Liver (tissue), 9 donors: ENCODE results near the gene CD96. TPM values are rescaled to one million over a fixed set of nuclear protein-coding genes. Genes with fewer than 3 reads are reported as not detected.

Experiments used
- DNase-seq: peaks from one replicate; pipeline ENCODE4 v3.0.0-alpha.2; 2017; ENCODE audit warnings: low spot score
- H3K27ac ChIP-seq, 2 donors: one replicate each; pipeline ENCODE4 v1.7.0; 2013; ENCODE audit warnings: inconsistent platforms in 2 of 2, low read length in 2 of 2, control low read depth in 1 of 2, low read depth in 1 of 2, mild to moderate bottlenecking in 1 of 2
- H3K27me3 ChIP-seq, 4 donors: one replicate each; pipeline versions ENCODE4 v1.6.1 to v1.7.0; 2013; ENCODE audit warnings: low read length in 3 of 4, inconsistent platforms in 1 of 4, mild to moderate bottlenecking in 1 of 4, moderate library complexity in 1 of 4; ENCODE audit not compliant: control insufficient read depth in 4 of 4, insufficient read depth in 4 of 4
- H3K36me3 ChIP-seq, 4 donors: one replicate each; pipeline versions ENCODE4 v1.6.1 to v1.7.0; 2013; ENCODE audit warnings: low read length in 3 of 4, mild to moderate bottlenecking in 3 of 4, low read depth in 1 of 4, moderate library complexity in 1 of 4; ENCODE audit not compliant: control insufficient read depth in 4 of 4, insufficient read depth in 3 of 4
- H3K4me1 ChIP-seq, 4 donors: one replicate each; pipeline versions ENCODE4 v1.6.1 to v1.7.0; 2013; ENCODE audit warnings: low read length in 3 of 4, mild to moderate bottlenecking in 3 of 4, moderate library complexity in 1 of 4; ENCODE audit not compliant: control insufficient read depth in 4 of 4, insufficient read depth in 4 of 4
- H3K4me3 ChIP-seq, 3 donors: one replicate each; pipeline versions ENCODE4 v1.6.1 to v1.7.0; 2013; ENCODE audit warnings: low read length in 3 of 3, control low read depth in 1 of 3, low read depth in 1 of 3, mild to moderate bottlenecking in 1 of 3
- H3K9ac ChIP-seq, 2 donors: one replicate each; pipeline ENCODE4 v1.7.0; 2013; ENCODE audit warnings: low read length in 2 of 2, mild to moderate bottlenecking in 2 of 2, moderate library complexity in 2 of 2, control low read depth in 1 of 2, low read depth in 1 of 2
- H3K9me3 ChIP-seq, 4 donors: one replicate each; pipeline versions ENCODE4 v1.6.1 to v1.7.0; 2013; ENCODE audit warnings: low read length in 3 of 4; ENCODE audit not compliant: control insufficient read depth in 4 of 4
- EGR1 ChIP-seq, 2 donors: IDR thresholded peaks; 2 replicates each; pipeline ENCODE4 v1.6.1; 2016 to 2018; ENCODE audit warnings: antibody characterized with exemption in 2 of 2, low read depth in 2 of 2
- FOXA2 ChIP-seq: IDR thresholded peaks from 2 replicates; pipeline ENCODE4 v1.6.1; 2016; ENCODE audit warnings: antibody characterized with exemption
- HNF4A ChIP-seq, 2 donors: conservative IDR thresholded peaks; 2 replicates each; pipeline ENCODE4 v1.6.1; 2016; ENCODE audit warnings: antibody characterized with exemption in 2 of 2, mild to moderate bottlenecking in 2 of 2
- HNF4G ChIP-seq: IDR thresholded peaks from 2 replicates; pipeline ENCODE4 v1.6.1; 2016; ENCODE audit warnings: antibody characterized with exemption
- JUND ChIP-seq, 2 donors: IDR thresholded peaks; 2 replicates each; pipeline ENCODE4 v1.6.1; 2016; ENCODE audit warnings: antibody characterized with exemption in 2 of 2
- NR2F2 ChIP-seq: IDR thresholded peaks from 2 replicates; pipeline ENCODE4 v1.6.1; 2016; ENCODE audit warnings: antibody characterized with exemption
- RAD21 ChIP-seq, 2 donors: IDR thresholded peaks; 2 replicates each; pipeline ENCODE4 v1.6.1; 2016; ENCODE audit warnings: antibody characterized with exemption in 2 of 2, mild to moderate bottlenecking in 2 of 2
- RXRA ChIP-seq, 2 donors: IDR thresholded peaks; 2 replicates each; pipeline ENCODE4 v1.6.1; 2017 to 2018; ENCODE audit warnings: antibody characterized with exemption in 2 of 2, mild to moderate bottlenecking in 1 of 2
- SP1 ChIP-seq: IDR thresholded peaks from 2 replicates; pipeline ENCODE4 v1.6.1; 2018; ENCODE audit warnings: antibody characterized with exemption, mild to moderate bottlenecking
- YY1 ChIP-seq: IDR thresholded peaks from 2 replicates; pipeline ENCODE4 v1.6.1; 2016; ENCODE audit warnings: antibody characterized with exemption, mild to moderate bottlenecking
- ZBTB33 ChIP-seq: IDR thresholded peaks from 2 replicates; pipeline ENCODE4 v1.6.1; 2016; ENCODE audit warnings: antibody characterized with exemption
- WGBS: extraction: QIAGEN DNeasy Blood & Tissue Kit; methylation state at CpG from one replicate; pipeline ENCODE4 v1.1.7; 2013; 5-methylcytosine and 5-hydroxymethylcytosine counted together
- polyA plus RNA-seq, 2 donors: library from polyadenylated mRNA; stranded (reverse) in 1 of 2; unstranded in 1 of 2; fragments of 200-250 nt in 1 of 2; fragments of >200 nt in 1 of 2; fragmentation: Nextera tagmentation in 1 of 2; extraction: Ambion mirVana in 1 of 2; gene quantifications; one replicate each; pipeline versions ENCODE4 v1.2.1 to v1.2.3, GENCODE V29; 2013 to 2015
- total RNA-seq, 2 donors: library from RNA; depleted of rRNA; stranded (reverse); fragments of >200 nt; gene quantifications; one replicate each; pipeline ENCODE4 v1.2.3, GENCODE V29; 2014
- TF ChIP-seq, protein P1 (sequence below): IDR thresholded peaks from 2 replicates; pipeline ENCODE4 v1.6.1; 2016; ENCODE audit warnings: antibody characterized with exemption
- TF ChIP-seq, protein P2 (sequence below): IDR thresholded peaks from 2 replicates; pipeline ENCODE4 v1.6.1; 2016; ENCODE audit warnings: antibody characterized with exemption, mild to moderate bottlenecking
- donor health status: healthy.
- donor health status: healthy.
- donor health status: healthy.
- donor health status: healthy.
- donor health status: healthy.

The CD96 gene
- total and polyA plus RNA-seq, 4 donors = 0.46 to 2.7 (median 0.92) TPM

DNA sequence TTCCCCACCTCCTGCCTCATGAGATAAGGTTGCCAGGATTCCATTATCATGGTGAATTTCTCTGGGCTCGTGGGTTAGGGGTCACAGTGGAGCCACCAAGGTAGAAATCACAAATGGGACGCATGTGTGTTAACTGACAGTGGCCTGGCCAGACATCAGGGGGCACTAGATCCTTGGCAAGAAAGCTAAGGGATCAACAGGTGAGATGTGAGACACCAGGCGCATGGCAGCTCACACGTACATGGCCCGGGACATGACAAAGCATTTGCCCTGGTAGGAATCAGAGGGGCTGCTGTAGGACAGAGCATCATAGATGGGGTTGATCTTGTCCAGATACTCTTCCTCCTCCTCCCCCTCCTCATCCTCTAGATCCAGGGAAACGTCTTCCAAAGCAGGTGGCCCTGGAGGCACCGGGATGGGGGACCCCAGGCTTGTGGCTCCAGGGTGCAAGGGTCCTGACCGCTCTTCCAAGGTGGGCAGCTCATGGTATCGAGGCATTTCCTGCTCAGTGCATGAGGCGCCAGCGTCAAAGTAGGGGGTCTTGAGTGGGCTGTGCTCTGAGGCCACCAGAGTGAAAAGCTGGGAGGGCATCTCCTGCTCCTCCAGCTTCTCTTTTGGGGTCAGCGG, 28.5 kb downstream of the CD96 start:
- Histone ChIP-seq H3K4me3 (no peak overlapping the region), H3K36me3 (no peaks in the 10 kb centered on the region), H3K27ac (no peak overlapping the region), H3K9me3 (no peaks in the 10 kb centered on the region), H3K4me1 (no peaks in the 10 kb centered on the region), H3K9ac (no peak overlapping the region), H3K27me3 (no peaks in the 10 kb centered on the region)
- 92% methylated on average over 12 of the region's 12 CpGs for WGBS
- TF ChIP-seq SP1 = no peak
- no peak for TF ChIP-seq NR2F2
- TF ChIP-seq ZBTB33 = no peak
- TF ChIP-seq, protein P1, sequence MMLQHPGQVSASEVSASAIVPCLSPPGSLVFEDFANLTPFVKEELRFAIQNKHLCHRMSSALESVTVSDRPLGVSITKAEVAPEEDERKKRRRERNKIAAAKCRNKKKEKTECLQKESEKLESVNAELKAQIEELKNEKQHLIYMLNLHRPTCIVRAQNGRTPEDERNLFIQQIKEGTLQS = no peak
- TF ChIP-seq YY1 = no peak
- no peak for TF ChIP-seq EGR1 (IDR thresholded peaks at IDR 0.05; ENCODE audit: low read depth in 2 of 2)
- TF ChIP-seq, protein P2, sequence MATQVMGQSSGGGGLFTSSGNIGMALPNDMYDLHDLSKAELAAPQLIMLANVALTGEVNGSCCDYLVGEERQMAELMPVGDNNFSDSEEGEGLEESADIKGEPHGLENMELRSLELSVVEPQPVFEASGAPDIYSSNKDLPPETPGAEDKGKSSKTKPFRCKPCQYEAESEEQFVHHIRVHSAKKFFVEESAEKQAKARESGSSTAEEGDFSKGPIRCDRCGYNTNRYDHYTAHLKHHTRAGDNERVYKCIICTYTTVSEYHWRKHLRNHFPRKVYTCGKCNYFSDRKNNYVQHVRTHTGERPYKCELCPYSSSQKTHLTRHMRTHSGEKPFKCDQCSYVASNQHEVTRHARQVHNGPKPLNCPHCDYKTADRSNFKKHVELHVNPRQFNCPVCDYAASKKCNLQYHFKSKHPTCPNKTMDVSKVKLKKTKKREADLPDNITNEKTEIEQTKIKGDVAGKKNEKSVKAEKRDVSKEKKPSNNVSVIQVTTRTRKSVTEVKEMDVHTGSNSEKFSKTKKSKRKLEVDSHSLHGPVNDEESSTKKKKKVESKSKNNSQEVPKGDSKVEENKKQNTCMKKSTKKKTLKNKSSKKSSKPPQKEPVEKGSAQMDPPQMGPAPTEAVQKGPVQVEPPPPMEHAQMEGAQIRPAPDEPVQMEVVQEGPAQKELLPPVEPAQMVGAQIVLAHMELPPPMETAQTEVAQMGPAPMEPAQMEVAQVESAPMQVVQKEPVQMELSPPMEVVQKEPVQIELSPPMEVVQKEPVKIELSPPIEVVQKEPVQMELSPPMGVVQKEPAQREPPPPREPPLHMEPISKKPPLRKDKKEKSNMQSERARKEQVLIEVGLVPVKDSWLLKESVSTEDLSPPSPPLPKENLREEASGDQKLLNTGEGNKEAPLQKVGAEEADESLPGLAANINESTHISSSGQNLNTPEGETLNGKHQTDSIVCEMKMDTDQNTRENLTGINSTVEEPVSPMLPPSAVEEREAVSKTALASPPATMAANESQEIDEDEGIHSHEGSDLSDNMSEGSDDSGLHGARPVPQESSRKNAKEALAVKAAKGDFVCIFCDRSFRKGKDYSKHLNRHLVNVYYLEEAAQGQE = no peak
- TF ChIP-seq RXRA (IDR thresholded peaks at IDR 0.05) = no peak
- TF ChIP-seq RAD21 (IDR thresholded peaks at IDR 0.05) = no peak
- DNase-seq = no peak

DNA sequence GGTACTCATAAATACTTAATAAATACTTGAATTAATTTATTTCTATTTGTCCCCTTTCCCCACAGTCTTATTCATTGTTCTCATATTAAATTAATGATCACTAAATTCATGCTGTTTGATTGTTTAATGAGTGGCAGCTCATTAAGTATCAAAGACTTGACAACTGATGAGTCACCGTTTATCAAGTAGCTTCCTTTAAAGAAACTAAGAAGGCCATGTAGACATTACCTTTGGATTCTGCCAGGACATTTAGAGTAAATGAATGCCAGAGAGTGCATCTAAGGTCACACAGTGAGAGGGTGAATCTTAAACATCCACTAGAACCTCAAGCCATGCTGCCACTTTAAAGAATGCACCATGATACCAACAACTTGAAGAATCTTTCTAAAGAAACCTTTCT, 29.3 kb downstream of the CD96 start:
- TF ChIP-seq YY1 = no peak
- TF ChIP-seq JUND (IDR thresholded peaks at IDR 0.05) = no peak
- TF ChIP-seq HNF4G = no peak
- no peak for TF ChIP-seq RAD21 (IDR thresholded peaks at IDR 0.05)
- TF ChIP-seq FOXA2 = no peak
- TF ChIP-seq RXRA (IDR thresholded peaks at IDR 0.05) = no peak
- TF ChIP-seq ZBTB33 = no peak
- TF ChIP-seq HNF4A (conservative IDR thresholded peaks at IDR 0.05) = no peak
- Histone ChIP-seq H3K9ac (no peak overlapping the region), H3K4me1 (no peaks in the 10 kb centered on the region), H3K36me3 (no peaks in the 10 kb centered on the region), H3K4me3 (no peak overlapping the region), H3K27me3 (no peaks in the 10 kb centered on the region), H3K9me3 (no peaks in the 10 kb centered on the region), H3K27ac (no peak overlapping the region)
- WGBS = 63% methylated on average over 1 of the region's 1 CpG
- no peak for DNase-seq
